PC-9 (cell line): ENCODE measurements around the gene IQSEC3. TPM values are rescaled to one million over a fixed set of nuclear protein-coding genes. Genes with fewer than 3 reads are reported as not detected.

Experiments used
- BruUV-seq: library from RNA; stranded (reverse); fragments of 400-500 nt; replicated peaks from 2 replicates; lab custom pipeline; 2021; lab: Mats Ljungman, UMichigan
- CTCF ChIA-PET: fragments of 300-600 bp; sonication (Branson Sonifier 250); formaldehyde crosslinking; loops from one replicate; lab custom pipeline; 2022; ENCODE audit warnings: antibody characterized with exemption; lab: Charles Lee
- POLR2A ChIA-PET: fragments of 300-600 bp; sonication (Branson Sonifier 250); formaldehyde crosslinking; loops from one replicate; lab custom pipeline; 2022; ENCODE audit warnings: antibody characterized with exemption; ENCODE audit not compliant: unreplicated experiment; lab: Charles Lee
- DNase-seq, 2 experiments: peaks; one replicate each; pipeline versions ENCODE4 v3.0.0 to v3.0.0-alpha.2; 2015 to 2022; ENCODE audit warnings: mixed read lengths in 1 of 2
- H2AFZ ChIP-seq: fragments of 200-600 bp; sonication (generic); 2 replicates; pipeline ENCODE4 v1.8.1; 2017; ENCODE audit warnings: antibody characterized with exemption
- H3F3A ChIP-seq: fragments of 200-600 bp; sonication (generic); 2 replicates; pipeline ENCODE4 v1.8.1; 2017; ENCODE audit warnings: antibody characterized with exemption, mild to moderate bottlenecking, low read depth; ENCODE audit not compliant: insufficient read depth
- H3K27ac ChIP-seq: fragments of 200-600 bp; sonication (generic); 2 replicates; pipeline ENCODE4 v1.6.1; 2016; ENCODE audit warnings: mixed run types
- H3K27me3 ChIP-seq: fragments of 200-600 bp; sonication (generic); 2 replicates; pipeline ENCODE4 v1.6.1; 2016; ENCODE audit warnings: low read depth, mixed run types; ENCODE audit not compliant: insufficient read depth
- H3K36me3 ChIP-seq: fragments of 200-600 bp; sonication (generic); 2 replicates; pipeline ENCODE4 v1.6.1; 2016; ENCODE audit warnings: low read depth, mixed run types
- H3K4me1 ChIP-seq: fragments of 200-600 bp; sonication (generic); replicated peaks from 2 replicates; pipeline ENCODE4 v1.6.1; 2016; ENCODE audit warnings: mixed run types; ENCODE audit not compliant: insufficient read depth
- H3K4me2 ChIP-seq: fragments of 200-600 bp; sonication (generic); 2 replicates; pipeline ENCODE4 v1.6.1; 2017; ENCODE audit warnings: mixed run types
- H3K4me3 ChIP-seq: fragments of 200-600 bp; sonication (generic); 2 replicates; pipeline ENCODE4 v1.6.1; 2016; ENCODE audit warnings: mixed run types
- H3K79me2 ChIP-seq: fragments of 200-600 bp; sonication (generic); 2 replicates; pipeline ENCODE4 v1.6.1; 2017; ENCODE audit warnings: low read depth, mixed run types
- H3K9me2 ChIP-seq: fragments of 200-600 bp; sonication (generic); 2 replicates; pipeline ENCODE4 v1.8.1; 2017; ENCODE audit warnings: mild to moderate bottlenecking; ENCODE audit not compliant: insufficient read depth
- H3K9me3 ChIP-seq: fragments of 200-600 bp; sonication (generic); 2 replicates; pipeline ENCODE4 v1.8.1; 2016; ENCODE audit warnings: low read depth; ENCODE audit not compliant: insufficient read depth
- H4K20me1 ChIP-seq: fragments of 200-600 bp; sonication (generic); 2 replicates; pipeline ENCODE4 v1.8.1; 2017; ENCODE audit not compliant: insufficient read depth
- CTCF ChIP-seq: fragments of 200-600 bp; sonication (generic); conservative IDR thresholded peaks from 2 replicates; pipeline ENCODE4 v1.6.1; 2017; ENCODE audit warnings: mixed run types, antibody characterized with exemption, mild to moderate bottlenecking, moderate library complexity
- EZH2 ChIP-seq: fragments of 200-600 bp; sonication (generic); IDR thresholded peaks from 2 replicates; pipeline ENCODE4 v1.8.0; 2017; ENCODE audit warnings: antibody characterized with exemption, low read depth
- intact Hi-C: fragments of 100-400 bp; cut with micrococcal nuclease; formaldehyde crosslinking; loops from one replicate; pipeline ENCODE4 v1.10.0; 2022; ENCODE audit not compliant: unreplicated experiment
- total RNA-seq: library from RNA; stranded (reverse); gene quantifications from 2 replicates; pipeline ENCODE4 v1.2.3, GENCODE V29; 2021

IQSEC3 gene
- total RNA-seq, 1 experiment from 2014 or later: not detected

- no TSS peak for BruUV-seq
- Histone ChIP-seq H3K79me2 (no peaks in the 10 kb centered on the region), H3K9me3 (no peaks in the 10 kb centered on the region), H2AFZ (no peak overlapping the region), H3K9me2 (no peaks in the 10 kb centered on the region), H3K4me3 (no peak overlapping the region), H3K36me3 (no peaks in the 10 kb centered on the region), H3K27ac (no peak overlapping the region), H3K27me3 (peaks cover 74% of the 10 kb centered on the region), H4K20me1 (no peaks in the 10 kb centered on the region), H3K4me1 (no peaks in the 10 kb centered on the region), H3F3A (no peaks in the 10 kb centered on the region), H3K4me2 (no peak overlapping the region)
- no peak for TF ChIP-seq EZH2
- TF ChIP-seq CTCF: no peak
- ChIA-PET POLR2A (no interaction called here), CTCF (no interaction called here)
- no peak for DNase-seq
- intact Hi-C loops: no loop called here
Measured at GRCh38 chr12:207804-208203, 141.2 kb downstream of the IQSEC3 start.

GRCh38 chr12:208813-209212, 142.2 kb downstream of the IQSEC3 start:
- Histone ChIP-seq H3K27me3 (peaks cover 84% of the 10 kb centered on the region), H3K9me2 (no peaks in the 10 kb centered on the region), H3K4me3 (no peak overlapping the region), H3K4me1 (no peaks in the 10 kb centered on the region), H3K27ac (no peak overlapping the region), H3F3A (no peaks in the 10 kb centered on the region), H2AFZ (no peak overlapping the region), H3K4me2 (no peak overlapping the region), H4K20me1 (no peaks in the 10 kb centered on the region), H3K79me2 (no peaks in the 10 kb centered on the region), H3K36me3 (no peaks in the 10 kb centered on the region), H3K9me3 (no peaks in the 10 kb centered on the region)
- ChIA-PET POLR2A (no interaction called here), CTCF (no interaction called here)
- intact Hi-C loops: no loop called here
- no TSS peak for BruUV-seq
- TF ChIP-seq EZH2 (no peak), CTCF (no peak)
- DNase-seq: no peak

GRCh38 chr12:209246-209645, 142.7 kb downstream of the IQSEC3 start:
- CTCF ChIA-PET: no interaction called here
- Histone ChIP-seq H2AFZ (no peak overlapping the region), H3K9me3 (no peaks in the 10 kb centered on the region), H3K4me2 (no peak overlapping the region), H3K9me2 (no peaks in the 10 kb centered on the region), H3K27me3 (peaks cover 89% of the 10 kb centered on the region), H3K4me1 (no peaks in the 10 kb centered on the region), H3K36me3 (no peaks in the 10 kb centered on the region), H4K20me1 (no peaks in the 10 kb centered on the region), H3F3A (no peaks in the 10 kb centered on the region), H3K79me2 (no peaks in the 10 kb centered on the region), H3K27ac (no peak overlapping the region), H3K4me3 (no peak overlapping the region)
- intact Hi-C loops: no loop called here
- no peak for DNase-seq
- POLR2A ChIA-PET: no interaction called here
- no TSS peak for BruUV-seq
- no peak for TF ChIP-seq EZH2

GRCh38 chr12:209851-210250, 143.3 kb downstream of the IQSEC3 start:
- Histone ChIP-seq H3K4me1 (no peaks in the 10 kb centered on the region), H2AFZ (no peak overlapping the region), H3K36me3 (no peaks in the 10 kb centered on the region), H3K27me3 (peaks cover 95% of the 10 kb centered on the region), H3K79me2 (no peaks in the 10 kb centered on the region), H3K27ac (no peak overlapping the region), H3K4me2 (no peak overlapping the region), H3F3A (no peaks in the 10 kb centered on the region), H4K20me1 (no peaks in the 10 kb centered on the region), H3K9me3 (no peaks in the 10 kb centered on the region), H3K9me2 (no peaks in the 10 kb centered on the region), H3K4me3 (no peak overlapping the region)
- ChIA-PET CTCF (no interaction called here), POLR2A (no interaction called here)
- TF ChIP-seq EZH2: no peak
- TF ChIP-seq CTCF: no peak
- no peak for DNase-seq
- intact Hi-C loops: no loop called here
- BruUV-seq: no TSS peak
